Esophagus muscularis mucosa (tissue), 4 donors: ENCODE data around the gene ZNF780B. TPM values are rescaled to one million over a fixed set of nuclear protein-coding genes. Genes with fewer than 3 reads are reported as not detected.

Source experiments
- DNase-seq: peaks from one replicate; pipeline ENCODE4 v3.0.0-alpha.2; 2017; ENCODE audit errors: extremely low spot score
- H3K27ac ChIP-seq, 4 donors: fragments of 200-600 bp; sonication (generic); replicated peaks in 1 of 4; 1 replicate in 3 of 4; 2 replicates in 1 of 4; pipeline ENCODE4 v1.5.1; 2016 to 2019; ENCODE audit warnings: mild to moderate bottlenecking in 1 of 4
- H3K27me3 ChIP-seq, 4 donors: fragments of 200-600 bp; sonication (generic); one replicate each; pipeline versions ENCODE4 v1.5.1 to v1.6.0; 2016 to 2019
- H3K36me3 ChIP-seq, 4 donors: fragments of 200-600 bp; sonication (generic); one replicate each; pipeline ENCODE4 v1.5.1; 2016 to 2019
- H3K4me1 ChIP-seq, 4 donors: fragments of 200-600 bp; sonication (generic); one replicate each; pipeline ENCODE4 v1.5.1; 2016 to 2019
- H3K4me3 ChIP-seq, 4 donors: fragments of 200-600 bp; sonication (generic); 1 replicate in 2 of 4; 2 replicates in 2 of 4; pipeline ENCODE4 v1.5.1; 2016 to 2019; ENCODE audit warnings: mild to moderate bottlenecking in 4 of 4, moderate library complexity in 1 of 4
- H3K9me3 ChIP-seq, 4 donors: fragments of 200-600 bp; sonication (generic); 1 replicate in 3 of 4; 2 replicates in 1 of 4; pipeline ENCODE4 v1.5.1; 2016 to 2019
- EP300 ChIP-seq: sonication (generic); formaldehyde crosslinking; IDR thresholded peaks from one replicate; pipeline ENCODE4 v1.6.1; 2017; ENCODE audit warnings: antibody characterized with exemption
- POLR2A ChIP-seq: fragments of 450-650 bp; IDR thresholded peaks from one replicate; pipeline ENCODE4 v1.6.1; 2017; ENCODE audit warnings: antibody characterized with exemption, moderate library complexity, mild to moderate bottlenecking, low read depth
- POLR2AphosphoS5 ChIP-seq, 2 donors: sonication (generic); formaldehyde crosslinking; IDR thresholded peaks; one replicate each; pipeline ENCODE4 v1.6.1; 2017; ENCODE audit warnings: antibody characterized with exemption in 2 of 2
- WGBS: methylation state at CpG from one replicate; pipeline ENCODE4 v1.1.5; 2018; 5-methylcytosine and 5-hydroxymethylcytosine counted together
- intact Hi-C: fragments of 100-400 bp; cut with DNase I; formaldehyde crosslinking; loops from one replicate; pipeline ENCODE4 v1.15.1; 2023
- total RNA-seq, 4 donors: library from RNA; depleted of rRNA; stranded (reverse); fragments of >200 nt; gene quantifications; one replicate each; pipeline versions ENCODE4 v1.1.0 to v1.2.1, GENCODE V29; 2016
- TF ChIP-seq, protein P1 (sequence below), 3 experiments: fragments of 200-600 bp in 2 of 3; fragments of 450-650 bp in 1 of 3; sonication (generic) in 2 of 3; IDR thresholded peaks; one replicate each; pipeline ENCODE4 v1.5.1; 2017 to 2019; ENCODE audit warnings: antibody characterized with exemption in 3 of 3, mild to moderate bottlenecking in 2 of 3, moderate library complexity in 1 of 3

Gene ZNF780B
- 10 to 100 TPM in 3 of 4 donors, 1 to 10 TPM in 1; 8.6 to 23.3 (median 18.0) TPM for total RNA-seq

GRCh38 chr19:40055832-40056504 lies at the start of gene ZNF780B:
Gene ZNF780B, minus strand, starts transcription at chr19:40056231. Its CDS starts 5,899 bp downstream, at chr19:40050332.
- no peaks in the 10 kb centered on the region for H3K36me3 ChIP-seq
- peaks cover 0 to 12% (median 9%) of the 10 kb centered on the region in 4 donors for H3K9me3 ChIP-seq
- no peak for TF ChIP-seq EP300
- TF ChIP-seq POLR2AphosphoS5 (IDR thresholded peaks at IDR 0.05) = peak; percentile 49 to 66
- TF ChIP-seq, protein P1, sequence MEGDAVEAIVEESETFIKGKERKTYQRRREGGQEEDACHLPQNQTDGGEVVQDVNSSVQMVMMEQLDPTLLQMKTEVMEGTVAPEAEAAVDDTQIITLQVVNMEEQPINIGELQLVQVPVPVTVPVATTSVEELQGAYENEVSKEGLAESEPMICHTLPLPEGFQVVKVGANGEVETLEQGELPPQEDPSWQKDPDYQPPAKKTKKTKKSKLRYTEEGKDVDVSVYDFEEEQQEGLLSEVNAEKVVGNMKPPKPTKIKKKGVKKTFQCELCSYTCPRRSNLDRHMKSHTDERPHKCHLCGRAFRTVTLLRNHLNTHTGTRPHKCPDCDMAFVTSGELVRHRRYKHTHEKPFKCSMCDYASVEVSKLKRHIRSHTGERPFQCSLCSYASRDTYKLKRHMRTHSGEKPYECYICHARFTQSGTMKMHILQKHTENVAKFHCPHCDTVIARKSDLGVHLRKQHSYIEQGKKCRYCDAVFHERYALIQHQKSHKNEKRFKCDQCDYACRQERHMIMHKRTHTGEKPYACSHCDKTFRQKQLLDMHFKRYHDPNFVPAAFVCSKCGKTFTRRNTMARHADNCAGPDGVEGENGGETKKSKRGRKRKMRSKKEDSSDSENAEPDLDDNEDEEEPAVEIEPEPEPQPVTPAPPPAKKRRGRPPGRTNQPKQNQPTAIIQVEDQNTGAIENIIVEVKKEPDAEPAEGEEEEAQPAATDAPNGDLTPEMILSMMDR (IDR thresholded peaks at IDR 0.05) = peak in 1 of 3 experiments; percentile 4
- under 1% methylated on average over 35 of the region's 41 CpGs for WGBS
- DNase-seq = peak; percentile 92
- H3K27me3 ChIP-seq = no peaks in the 10 kb centered on the region
- H3K4me3 ChIP-seq = peak within 1 kb of the TSS; percentile 63 to 85 (median 75)
- H3K27ac ChIP-seq = peak within 1 kb of the TSS; percentile 77 to 79 (median 78)
- peaks cover 13 to 23% (median 20%) of the 10 kb centered on the region in 4 donors for H3K4me1 ChIP-seq
- intact Hi-C loops = no loop called here

- Histone ChIP-seq H3K36me3 (no peaks in the 10 kb centered on the region), H3K9me3 (no peaks in the 10 kb centered on the region), H3K4me3 (no peak overlapping the region), H3K27me3 (no peaks in the 10 kb centered on the region), H3K27ac (no peak overlapping the region), H3K4me1 (no peaks in the 10 kb centered on the region)
- 72% methylated on average over 1 of the region's 1 CpG for WGBS
- intact Hi-C loops = no loop called here
- DNase-seq = no peak
- TF ChIP-seq, protein P1 (IDR thresholded peaks at IDR 0.05) = no peak
- TF ChIP-seq POLR2AphosphoS5 (IDR thresholded peaks at IDR 0.05) (no peak), POLR2A (no peak), EP300 (no peak)
Observed at GRCh38 chr19:40104754-40105153, 48.7 kb upstream of the ZNF780B start.

GRCh38 chr19:40103600-40103999 lies 47.6 kb upstream of the ZNF780B start:
- Histone ChIP-seq H3K9me3 (no peaks in the 10 kb centered on the region), H3K27ac (no peak overlapping the region), H3K4me1 (no peaks in the 10 kb centered on the region), H3K27me3 (no peaks in the 10 kb centered on the region), H3K36me3 (no peaks in the 10 kb centered on the region), H3K4me3 (no peak overlapping the region)
- intact Hi-C loops = no loop called here
- WGBS = 91% methylated on average over 4 of the region's 4 CpGs
- no peak for TF ChIP-seq POLR2AphosphoS5 (IDR thresholded peaks at IDR 0.05)
- TF ChIP-seq, protein P1 (IDR thresholded peaks at IDR 0.05) = no peak
- TF ChIP-seq EP300 = no peak
- no peak for TF ChIP-seq POLR2A
- DNase-seq = no peak

- WGBS = 83% methylated on average over 1 of the region's 1 CpG
- H3K9me3 ChIP-seq = no peaks in the 10 kb centered on the region
- no peak for DNase-seq
- H3K36me3 ChIP-seq = no peaks in the 10 kb centered on the region
- intact Hi-C loops = no loop called here
- no peak overlapping the region for H3K27ac ChIP-seq
- no peak for TF ChIP-seq POLR2AphosphoS5 (IDR thresholded peaks at IDR 0.05)
- TF ChIP-seq EP300 = no peak
- TF ChIP-seq, protein P1 (IDR thresholded peaks at IDR 0.05) = no peak
- no peak for TF ChIP-seq POLR2A
- H3K4me1 ChIP-seq = no peaks in the 10 kb centered on the region
- peaks cover 0 to 5% (median 0%) of the 10 kb centered on the region in 4 donors for H3K27me3 ChIP-seq
- H3K4me3 ChIP-seq = no peak overlapping the region
Observed at GRCh38 chr19:40101813-40102212, 45.8 kb upstream of the ZNF780B start.
